NCI-H146 (cell line): ENCODE measurements around the gene PARP14.
A peak's percentile ranks its signal among the peaks of the same experiment; 100 is the strongest.
"Not testable (repeated sequence)": the region's sequence is repeated elsewhere in the genome, so short reads cannot be mapped to it uniquely, and the experiment has no call there.

ENCODE experiments used
- DNase-seq: peaks from one replicate; lab custom pipeline; 2025; lab: John Stamatoyannopoulos, UW

PARP14 gene, protein sequence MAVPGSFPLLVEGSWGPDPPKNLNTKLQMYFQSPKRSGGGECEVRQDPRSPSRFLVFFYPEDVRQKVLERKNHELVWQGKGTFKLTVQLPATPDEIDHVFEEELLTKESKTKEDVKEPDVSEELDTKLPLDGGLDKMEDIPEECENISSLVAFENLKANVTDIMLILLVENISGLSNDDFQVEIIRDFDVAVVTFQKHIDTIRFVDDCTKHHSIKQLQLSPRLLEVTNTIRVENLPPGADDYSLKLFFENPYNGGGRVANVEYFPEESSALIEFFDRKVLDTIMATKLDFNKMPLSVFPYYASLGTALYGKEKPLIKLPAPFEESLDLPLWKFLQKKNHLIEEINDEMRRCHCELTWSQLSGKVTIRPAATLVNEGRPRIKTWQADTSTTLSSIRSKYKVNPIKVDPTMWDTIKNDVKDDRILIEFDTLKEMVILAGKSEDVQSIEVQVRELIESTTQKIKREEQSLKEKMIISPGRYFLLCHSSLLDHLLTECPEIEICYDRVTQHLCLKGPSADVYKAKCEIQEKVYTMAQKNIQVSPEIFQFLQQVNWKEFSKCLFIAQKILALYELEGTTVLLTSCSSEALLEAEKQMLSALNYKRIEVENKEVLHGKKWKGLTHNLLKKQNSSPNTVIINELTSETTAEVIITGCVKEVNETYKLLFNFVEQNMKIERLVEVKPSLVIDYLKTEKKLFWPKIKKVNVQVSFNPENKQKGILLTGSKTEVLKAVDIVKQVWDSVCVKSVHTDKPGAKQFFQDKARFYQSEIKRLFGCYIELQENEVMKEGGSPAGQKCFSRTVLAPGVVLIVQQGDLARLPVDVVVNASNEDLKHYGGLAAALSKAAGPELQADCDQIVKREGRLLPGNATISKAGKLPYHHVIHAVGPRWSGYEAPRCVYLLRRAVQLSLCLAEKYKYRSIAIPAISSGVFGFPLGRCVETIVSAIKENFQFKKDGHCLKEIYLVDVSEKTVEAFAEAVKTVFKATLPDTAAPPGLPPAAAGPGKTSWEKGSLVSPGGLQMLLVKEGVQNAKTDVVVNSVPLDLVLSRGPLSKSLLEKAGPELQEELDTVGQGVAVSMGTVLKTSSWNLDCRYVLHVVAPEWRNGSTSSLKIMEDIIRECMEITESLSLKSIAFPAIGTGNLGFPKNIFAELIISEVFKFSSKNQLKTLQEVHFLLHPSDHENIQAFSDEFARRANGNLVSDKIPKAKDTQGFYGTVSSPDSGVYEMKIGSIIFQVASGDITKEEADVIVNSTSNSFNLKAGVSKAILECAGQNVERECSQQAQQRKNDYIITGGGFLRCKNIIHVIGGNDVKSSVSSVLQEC (N-terminal part only)

GRCh38 chr3:122680475-122681283 lies at the start of gene PARP14:
TSS of gene PARP14 (plus strand) at chr3:122680839. CDS start at chr3:122680884, 45 bp downstream.
- DNase-seq = peak; percentile 48

GRCh38 chr3:122635789-122636188 lies 44.9 kb upstream of the PARP14 start:
- DNase-seq = no peak

GRCh38 chr3:122636697-122637096 lies 43.9 kb upstream of the PARP14 start:
- no peak for DNase-seq

DNA sequence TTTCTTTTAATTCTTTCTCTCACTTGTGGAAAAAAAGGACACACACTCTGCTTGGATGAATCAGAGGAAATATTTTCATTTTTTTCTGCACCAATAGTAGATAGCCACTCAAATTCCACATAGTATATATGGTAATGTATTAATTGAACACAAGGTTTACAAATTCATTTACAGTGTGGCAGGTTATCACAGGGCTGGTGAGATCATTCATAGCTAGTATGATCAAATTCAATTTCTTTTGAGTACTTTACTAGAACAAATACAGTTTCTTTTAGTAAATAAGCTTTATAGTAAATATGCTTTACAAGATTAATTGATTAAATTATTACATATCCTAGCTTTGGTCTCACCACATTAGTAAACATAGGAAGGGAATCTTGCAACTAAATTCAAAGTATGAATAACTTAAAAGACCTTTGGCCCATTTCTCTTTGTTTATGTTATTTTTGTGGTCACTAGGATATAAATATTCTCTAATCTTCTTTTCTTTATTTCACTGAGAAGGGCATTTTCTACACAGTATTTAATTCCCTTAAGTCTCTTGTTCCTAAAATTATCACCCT lies 40.1 kb upstream of the PARP14 start:
- no peak for DNase-seq

DNA sequence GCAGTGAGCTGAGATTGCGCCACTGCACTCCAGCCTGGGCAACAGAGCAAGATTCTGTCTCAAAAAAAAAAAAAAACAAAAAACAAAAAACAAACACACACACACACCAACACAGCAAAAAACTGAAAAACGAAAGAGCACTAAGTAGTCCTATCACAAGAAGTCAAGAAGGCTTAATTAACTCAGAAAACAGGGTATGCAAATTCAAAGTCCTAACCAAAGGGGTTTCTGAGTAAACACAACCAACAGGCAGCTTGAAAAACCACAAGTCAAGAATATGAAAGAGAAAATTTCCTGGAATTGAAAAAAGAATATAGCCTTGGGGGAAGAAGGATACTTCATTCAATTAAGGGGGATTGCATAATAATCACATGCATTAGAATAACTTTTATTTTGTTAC lies 37.7 kb upstream of the PARP14 start:
- no peak for DNase-seq

DNA sequence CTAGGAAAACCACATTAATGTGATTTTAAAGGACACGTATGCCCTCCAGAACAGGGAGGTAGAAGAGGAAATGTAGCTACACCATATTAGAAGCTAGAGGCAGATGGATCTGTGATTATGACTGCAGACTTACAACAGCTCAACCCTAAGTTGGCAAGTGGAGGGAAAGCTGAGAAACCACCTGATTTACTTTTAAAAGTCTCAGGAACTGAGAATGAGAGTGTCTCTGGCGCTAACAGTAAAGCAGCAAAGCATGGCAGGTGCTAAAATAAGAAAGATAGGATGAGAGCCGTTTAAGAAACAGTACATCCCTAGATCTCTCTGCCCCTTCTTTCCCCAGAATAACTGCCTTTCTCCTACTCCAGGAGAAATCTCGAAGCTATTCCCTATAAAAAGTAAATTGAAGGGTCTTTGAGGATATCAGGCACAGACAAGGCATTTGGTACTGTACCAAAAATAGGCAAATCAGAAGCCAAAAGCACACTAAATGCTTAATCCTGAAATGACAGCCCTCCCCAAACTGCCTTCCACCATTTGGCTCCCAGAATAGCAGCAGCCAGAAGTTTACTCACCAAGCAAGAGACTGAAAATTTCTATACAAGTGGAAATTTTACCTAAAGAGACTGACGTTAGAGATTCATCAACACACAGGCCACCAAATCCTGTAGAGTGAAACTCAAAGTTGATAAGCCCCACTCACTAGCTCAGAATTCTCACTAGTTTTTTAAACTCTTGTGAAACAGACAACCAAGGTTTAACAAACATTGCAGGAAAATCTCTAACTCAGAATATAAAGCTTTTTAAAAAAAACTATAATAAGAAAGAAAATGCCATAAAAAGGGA lies 34.3 kb upstream of the PARP14 start:
- DNase-seq = no peak

GRCh38 chr3:122651233-122651907 lies 29.3 kb upstream of the PARP14 start:
- not testable (repeated sequence) for DNase-seq

DNA sequence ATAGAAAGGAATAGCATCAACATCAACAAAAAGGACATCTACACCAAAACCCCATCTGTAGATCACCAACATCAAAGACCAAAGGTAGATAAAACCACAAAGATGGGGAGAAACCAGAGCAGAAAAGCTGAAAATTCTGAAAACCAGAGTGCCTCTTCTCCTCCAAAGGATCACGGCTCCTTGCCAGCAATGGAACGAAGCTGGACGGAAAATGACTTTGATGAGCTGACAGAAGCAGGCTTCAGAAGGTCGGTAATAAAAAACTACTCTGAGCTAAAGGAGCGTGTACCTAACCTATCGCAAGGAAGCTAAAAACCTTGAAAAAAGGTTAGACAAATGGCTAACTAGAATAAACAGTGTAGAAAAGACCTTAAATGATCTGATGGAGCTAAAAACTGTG lies 28.7 kb upstream of the PARP14 start:
- not testable (repeated sequence) for DNase-seq

GRCh38 chr3:122658336-122658735 lies 22.3 kb upstream of the PARP14 start:
- DNase-seq = not testable (repeated sequence)

DNA sequence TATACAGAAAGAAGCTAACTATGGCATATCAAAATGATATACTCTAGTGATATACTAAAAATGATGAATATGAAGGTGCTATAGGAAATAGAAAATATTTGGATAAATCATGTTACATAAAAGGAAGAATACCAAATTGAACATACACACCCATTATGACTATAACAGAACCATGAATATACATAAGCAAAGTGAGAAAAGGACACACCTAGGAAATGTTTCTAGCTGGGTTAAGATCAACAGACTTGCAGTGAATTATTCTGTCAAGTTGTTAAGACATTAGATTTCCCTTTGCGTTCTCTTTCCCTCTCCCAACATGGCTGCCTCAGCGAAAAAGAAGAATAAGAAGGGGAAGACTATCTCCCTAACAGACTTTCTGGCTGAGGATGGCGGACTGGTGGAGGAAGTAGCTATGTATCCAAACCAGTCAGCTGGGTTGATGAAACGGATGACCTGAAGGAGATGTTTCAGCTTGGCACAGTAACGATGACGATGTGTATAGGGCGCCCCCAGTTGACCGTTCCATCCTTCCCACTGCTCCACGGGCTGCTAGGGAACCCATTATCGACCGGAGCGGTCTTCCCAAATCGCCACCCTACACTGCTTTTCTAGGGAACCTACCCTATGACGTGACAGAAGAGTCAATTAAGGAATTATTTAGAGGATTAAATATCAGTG lies 20.2 kb upstream of the PARP14 start:
- no peak for DNase-seq

DNA sequence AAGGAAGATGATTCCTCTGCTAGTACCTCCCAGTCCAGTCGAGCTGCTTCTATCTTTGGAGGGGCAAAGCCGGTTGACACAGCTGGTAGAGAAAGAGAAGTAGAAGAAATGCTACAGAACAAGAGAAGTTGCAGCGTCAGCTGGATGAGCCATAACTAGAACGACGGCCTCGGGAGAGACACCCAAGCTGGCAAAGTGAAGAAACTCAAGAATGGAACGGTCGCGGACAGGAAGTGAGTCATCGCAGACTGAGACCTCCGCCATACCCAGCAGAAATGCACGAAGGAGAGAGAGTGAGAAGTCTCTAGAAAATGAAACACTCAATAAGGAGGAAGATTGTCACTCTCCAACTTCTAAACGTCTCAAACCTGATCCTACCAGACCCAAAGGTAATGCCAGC lies 19.0 kb upstream of the PARP14 start:
- no peak for DNase-seq

DNA sequence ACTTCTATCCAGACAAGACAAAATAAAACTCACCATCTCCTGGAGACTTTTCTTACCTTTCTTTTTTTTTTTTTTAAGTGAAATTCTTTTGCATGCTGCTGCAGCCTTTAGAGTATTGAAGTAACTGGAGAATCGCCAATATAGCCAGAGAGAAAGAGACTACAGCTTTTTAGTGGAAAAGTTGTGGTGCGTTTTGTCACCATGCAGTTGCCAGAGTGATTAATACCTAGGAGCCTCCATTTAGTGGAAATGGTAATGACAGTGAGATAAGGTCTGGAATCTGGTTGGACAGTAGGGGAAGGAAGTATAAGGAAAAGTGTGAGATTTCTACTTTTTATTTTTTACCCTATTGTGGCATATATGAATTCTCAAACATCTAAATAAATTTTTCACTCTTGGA lies 18.1 kb upstream of the PARP14 start:
- DNase-seq = no peak

- DNase-seq = no peak
Observed at GRCh38 chr3:122665226-122665786, 15.3 kb upstream of the PARP14 start.

- no peak for DNase-seq
Observed at GRCh38 chr3:122665881-122666280, 14.8 kb upstream of the PARP14 start.

DNA sequence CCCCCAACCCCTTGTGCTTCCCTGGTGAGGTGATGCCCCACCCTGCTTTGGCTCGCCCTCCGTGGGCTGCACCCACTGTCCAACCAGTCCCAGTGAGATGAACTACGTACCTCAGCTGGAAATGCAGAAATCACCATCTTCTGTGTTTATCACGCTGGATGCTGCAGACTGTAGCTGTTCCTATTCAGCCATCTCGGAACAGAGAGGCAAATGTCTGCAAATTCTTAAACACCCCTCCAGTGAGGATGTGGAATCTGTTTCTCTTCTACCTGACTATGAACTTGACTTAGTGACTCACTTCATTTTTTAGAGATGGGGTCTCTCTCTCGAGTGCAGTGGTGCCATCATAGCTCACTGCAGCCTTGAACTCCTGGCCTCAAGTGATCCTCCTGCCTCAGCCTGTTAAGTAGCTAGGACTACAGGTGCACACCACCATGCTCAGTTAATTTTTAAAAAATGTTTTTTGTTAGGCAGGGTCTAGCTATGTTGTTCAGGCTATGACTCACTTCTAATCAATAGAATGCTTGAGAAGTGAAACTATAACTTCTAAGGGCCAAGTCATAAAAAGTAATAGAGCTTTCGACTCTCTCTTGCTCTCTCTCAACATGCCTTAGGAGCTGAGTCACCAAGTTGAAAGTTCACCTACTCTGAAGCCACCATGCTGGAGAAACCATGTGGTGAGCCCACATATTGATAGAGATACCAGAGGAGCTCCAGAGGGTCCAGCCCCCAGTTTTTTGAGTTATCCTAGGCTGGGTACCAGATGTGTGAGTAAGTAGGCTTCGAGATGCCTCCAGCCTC lies 11.5 kb upstream of the PARP14 start:
- no peak for DNase-seq

- DNase-seq = no peak
Observed at GRCh38 chr3:122671553-122671952, 9.1 kb upstream of the PARP14 start.

DNA sequence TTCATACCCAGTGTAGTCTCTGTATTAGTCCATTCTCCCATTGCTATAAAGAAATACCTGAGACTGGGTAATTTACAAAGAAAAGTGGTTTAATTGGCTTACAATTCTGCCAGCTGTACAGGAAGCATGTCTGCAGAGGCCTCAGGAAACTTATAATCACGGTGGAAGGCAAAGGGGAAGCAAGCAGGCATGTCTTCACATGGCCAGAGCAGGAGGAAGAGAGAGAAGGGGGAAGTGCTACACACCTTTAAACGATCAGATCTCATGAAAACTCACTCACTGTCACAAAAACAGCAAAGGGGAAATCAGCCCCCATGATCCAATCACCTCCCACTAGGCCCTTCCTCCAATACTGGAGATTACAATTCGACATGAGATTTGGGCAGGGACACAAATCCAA lies 6.3 kb upstream of the PARP14 start:
- no peak for DNase-seq

DNA sequence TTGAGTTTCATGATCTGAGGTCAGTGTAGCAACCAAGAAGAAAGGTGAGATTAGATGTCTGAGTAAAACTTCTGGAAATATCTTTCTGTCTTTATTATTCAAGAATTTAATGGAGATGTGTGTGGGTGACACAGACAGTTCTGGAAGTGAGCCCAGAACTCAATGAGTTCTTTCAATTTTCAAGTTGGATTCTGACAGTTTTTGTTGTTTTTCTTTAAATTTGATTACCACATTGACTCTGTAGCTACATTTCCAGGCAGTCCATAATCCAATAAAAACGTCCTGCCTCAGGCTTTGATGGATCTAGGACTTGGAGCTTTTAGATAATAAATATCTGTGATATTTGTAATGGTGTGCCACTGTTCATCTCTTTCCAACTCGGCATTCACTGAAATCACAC lies 3.9 kb upstream of the PARP14 start:
- DNase-seq = no peak
